Upper lobe of left lung (tissue), 6 donors: ENCODE measurements around the gene DNAAF1. TPM values are rescaled to one million over a fixed set of nuclear protein-coding genes. Genes with fewer than 3 reads are reported as not detected.

Experiments used
- ATAC-seq, 2 donors: fragments of 200-7000 bp; cut with Tn5 transposase; one replicate each; pipeline ENCODE4 v1.9.1; 2022; ENCODE audit warnings: mild to moderate bottlenecking in 2 of 2, moderate library complexity in 2 of 2; ENCODE audit not compliant: low FRiP score in 2 of 2
- DNase-seq, 2 donors: peaks; one replicate each; pipeline ENCODE4 v3.0.0-alpha.2; 2019 to 2020
- H3K27ac ChIP-seq, 4 donors: fragments of 200-600 bp; sonication (generic); one replicate each; pipeline ENCODE4 v1.5.1; 2016 to 2019
- H3K27me3 ChIP-seq, 4 donors: fragments of 200-600 bp; sonication (generic); one replicate each; pipeline ENCODE4 v1.5.1; 2017 to 2019
- H3K36me3 ChIP-seq, 4 donors: fragments of 200-600 bp; sonication (generic); one replicate each; pipeline ENCODE4 v1.5.1; 2016 to 2019
- H3K4me1 ChIP-seq, 4 donors: fragments of 200-600 bp; sonication (generic); one replicate each; pipeline ENCODE4 v1.5.1; 2018 to 2019
- H3K4me3 ChIP-seq, 4 donors: fragments of 200-600 bp; sonication (generic); one replicate each; pipeline ENCODE4 v1.5.1; 2017 to 2019; ENCODE audit warnings: mild to moderate bottlenecking in 2 of 4, moderate library complexity in 1 of 4
- H3K9me3 ChIP-seq, 4 donors: fragments of 200-600 bp; sonication (generic); one replicate each; pipeline ENCODE4 v1.5.1; 2018 to 2019
- CTCF ChIP-seq, 6 experiments: fragments of 450-650 bp in 4 of 6; fragments of 200-600 bp in 2 of 6; sonication (generic) in 2 of 6; IDR thresholded peaks; one replicate each; pipeline ENCODE4 v1.5.1; 2016 to 2019; ENCODE audit warnings: antibody characterized with exemption in 6 of 6
- EP300 ChIP-seq, 4 donors: sonication (generic); formaldehyde crosslinking; IDR thresholded peaks; one replicate each; pipeline ENCODE4 v1.5.1; 2017; ENCODE audit warnings: antibody characterized with exemption in 4 of 4, control low read depth in 2 of 4
- POLR2A ChIP-seq, 4 donors: fragments of 450-650 bp; IDR thresholded peaks; one replicate each; pipeline ENCODE4 v1.5.1; 2016 to 2017; ENCODE audit warnings: antibody characterized with exemption in 4 of 4, mild to moderate bottlenecking in 2 of 4
- POLR2AphosphoS5 ChIP-seq, 2 donors: sonication (generic); formaldehyde crosslinking; IDR thresholded peaks; one replicate each; pipeline ENCODE4 v1.5.1; 2017; ENCODE audit warnings: antibody characterized with exemption in 2 of 2
- WGBS, 2 donors: methylation state at CpG; one replicate each; pipeline ENCODE4 v1.1.5; 2017 to 2018; 5-methylcytosine and 5-hydroxymethylcytosine counted together
- total RNA-seq, 6 donors: library from RNA; depleted of rRNA in 4 of 6; stranded (reverse); fragments of >200 nt in 4 of 6; gene quantifications; one replicate each; pipeline versions ENCODE4 v1.1.0 to v1.2.1, GENCODE V29; 2016 to 2021
- donor health status: DM: no; HTN: no; CAD: no; lungs with moderate emphysema.
- donor health status: DM: no; HTN: yes; CAD: no; lungs with severe emphysema.

DNAAF1 gene
- total RNA-seq, 6 donors from 2014 or later, result 0.97 to 58.7 (median 28.5) TPM

GRCh38 chr16:84194470-84195200, 49.5 kb downstream of the DNAAF1 start:
- ATAC-seq (no peak), DNase-seq (peak in 1 of 2 donors; percentile 72)
- TF ChIP-seq POLR2AphosphoS5 (IDR thresholded peaks at IDR 0.05) (no peak), EP300 (IDR thresholded peaks at IDR 0.05) (no peak), POLR2A (IDR thresholded peaks at IDR 0.05) (no peak), CTCF (IDR thresholded peaks at IDR 0.05) (no peak)
- Histone ChIP-seq H3K36me3 (no peaks in the 10 kb centered on the region), H3K27ac (no peak overlapping the region), H3K4me1 (no peaks in the 10 kb centered on the region), H3K4me3 (no peak overlapping the region), H3K9me3 (no peaks in the 10 kb centered on the region), H3K27me3 (no peaks in the 10 kb centered on the region)
- 63 to 70% methylated on average over 32 to 34 of the region's 34 CpGs for WGBS, 2 donors

- 80 to 89% methylated on average over 1 to 26 of the region's 38 CpGs for WGBS, 2 donors
- no peaks in the 10 kb centered on the region for H3K4me1 ChIP-seq
Measured at GRCh38 chr16:84195201-84196093, 50.3 kb downstream of the DNAAF1 start.

GRCh38 chr16:84196101-84196500, 51.0 kb downstream of the DNAAF1 start:
- no peaks in the 10 kb centered on the region for H3K27me3 ChIP-seq
- H3K4me1 ChIP-seq, result no peaks in the 10 kb centered on the region
- H3K9me3 ChIP-seq, result no peaks in the 10 kb centered on the region
- H3K4me3 ChIP-seq, result no peak overlapping the region
- TF ChIP-seq POLR2AphosphoS5 (IDR thresholded peaks at IDR 0.05), result no peak
- TF ChIP-seq CTCF (IDR thresholded peaks at IDR 0.05), result no peak
- TF ChIP-seq POLR2A (IDR thresholded peaks at IDR 0.05), result no peak
- no peak for TF ChIP-seq EP300 (IDR thresholded peaks at IDR 0.05)
- 93% methylated on average over 16 of the region's 16 CpGs; no CpG with 5 or more reads in 1 of the 2 donors for WGBS, 2 donors
- DNase-seq (peak in 1 of 2 donors; percentile 58), ATAC-seq (peak in 1 of 2 donors; percentile 1)
- H3K36me3 ChIP-seq, result no peaks in the 10 kb centered on the region
- H3K27ac ChIP-seq, result no peak overlapping the region

More at GRCh38 chr16:84195201-84196093, 50.3 kb downstream of the DNAAF1 start:
- Histone ChIP-seq H3K27ac (no peak overlapping the region), H3K36me3 (no peaks in the 10 kb centered on the region), H3K9me3 (no peaks in the 10 kb centered on the region), H3K27me3 (no peaks in the 10 kb centered on the region), H3K4me3 (no peak overlapping the region)
- peak in 1 of 2 donors; percentile 73 for DNase-seq
- no peak for TF ChIP-seq POLR2AphosphoS5 (IDR thresholded peaks at IDR 0.05)
- no peak for TF ChIP-seq CTCF (IDR thresholded peaks at IDR 0.05)
- TF ChIP-seq POLR2A (IDR thresholded peaks at IDR 0.05), result no peak
- TF ChIP-seq EP300 (IDR thresholded peaks at IDR 0.05), result no peak
- peak in 1 of 2 donors; percentile 20 for ATAC-seq

GRCh38 chr16:84196727-84197394, 51.8 kb downstream of the DNAAF1 start:
- Histone ChIP-seq H3K9me3 (no peaks in the 10 kb centered on the region), H3K36me3 (no peaks in the 10 kb centered on the region), H3K27ac (no peak overlapping the region), H3K4me3 (no peak overlapping the region), H3K27me3 (no peaks in the 10 kb centered on the region), H3K4me1 (no peaks in the 10 kb centered on the region)
- 63 to 66% methylated on average over 6 to 16 of the region's 16 CpGs for WGBS, 2 donors
- TF ChIP-seq CTCF (IDR thresholded peaks at IDR 0.05) (no peak), EP300 (IDR thresholded peaks at IDR 0.05) (no peak), POLR2AphosphoS5 (IDR thresholded peaks at IDR 0.05) (no peak), POLR2A (IDR thresholded peaks at IDR 0.05) (no peak)
- DNase-seq (no peak), ATAC-seq (peak in 1 of 2 donors; percentile 28)
